Measurements from ENCODE around the gene BCKDHA.

Gene BCKDHA

DNA sequence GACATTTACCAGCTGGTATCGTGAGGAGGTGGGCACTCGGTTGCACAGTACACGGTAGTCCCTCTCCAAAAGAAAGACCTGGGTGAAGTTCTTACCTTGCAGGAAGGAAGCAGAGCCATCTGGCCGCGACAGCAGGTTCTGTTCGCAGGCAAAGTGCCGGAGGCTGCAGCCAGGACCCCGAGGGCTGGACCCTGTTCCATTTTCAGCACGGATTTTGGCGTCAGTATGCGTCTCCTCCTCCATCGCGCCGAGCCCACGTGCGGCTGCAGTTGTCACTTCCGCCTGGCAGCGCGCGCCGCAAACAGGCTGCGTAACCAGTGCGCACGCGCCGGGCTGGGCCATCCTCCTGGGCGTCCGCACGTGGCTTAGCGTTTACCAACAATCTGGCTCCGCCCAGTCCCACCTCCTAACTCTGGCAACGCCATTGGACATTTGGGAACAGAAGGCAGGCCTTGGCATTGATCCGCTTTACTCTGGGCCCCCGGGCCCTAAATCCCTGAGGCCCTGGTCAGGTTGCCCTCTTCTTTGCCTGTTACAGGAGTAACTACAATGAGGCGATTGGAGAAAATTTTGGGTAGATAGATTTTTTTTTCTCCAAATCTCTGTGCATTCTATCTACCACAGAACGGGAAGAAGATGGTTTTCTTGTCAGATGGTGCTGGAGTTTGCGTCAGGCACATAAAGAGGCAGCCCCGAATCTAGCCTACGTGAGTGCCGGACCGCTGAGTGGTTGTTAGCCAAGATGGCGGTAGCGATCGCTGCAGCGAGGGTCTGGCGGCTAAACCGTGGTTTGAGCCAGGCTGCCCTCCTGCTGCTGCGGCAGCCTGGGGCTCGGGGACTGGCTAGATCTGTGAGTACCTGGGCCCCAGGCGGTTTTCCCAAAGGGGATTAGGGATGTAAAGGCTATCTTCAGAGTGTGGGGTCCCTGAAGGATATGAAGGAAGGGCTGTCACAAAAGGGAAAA lies at the start of gene BCKDHA, which contains the start of gene EXOSC5:
Gene BCKDHA (plus strand): TSS at position 733 of the 964 bp plus-strand sequence. CDS start 10 bp downstream, at position 743.
Gene EXOSC5 (minus strand): TSS at position 274 of the 964 bp plus-strand sequence. CDS start 31 bp downstream, at position 243.
- DNase-seq (ENCODE audit: low read depth in 1 of 2, low spot score in 1 of 2), result peak; percentile 96 to 98

- DNase-seq (ENCODE audit: low read depth in 1 of 2, low spot score in 1 of 2), result no peak
Measured at GRCh38 chr19:41350735-41351338, 46.8 kb upstream of the BCKDHA start.

DNA sequence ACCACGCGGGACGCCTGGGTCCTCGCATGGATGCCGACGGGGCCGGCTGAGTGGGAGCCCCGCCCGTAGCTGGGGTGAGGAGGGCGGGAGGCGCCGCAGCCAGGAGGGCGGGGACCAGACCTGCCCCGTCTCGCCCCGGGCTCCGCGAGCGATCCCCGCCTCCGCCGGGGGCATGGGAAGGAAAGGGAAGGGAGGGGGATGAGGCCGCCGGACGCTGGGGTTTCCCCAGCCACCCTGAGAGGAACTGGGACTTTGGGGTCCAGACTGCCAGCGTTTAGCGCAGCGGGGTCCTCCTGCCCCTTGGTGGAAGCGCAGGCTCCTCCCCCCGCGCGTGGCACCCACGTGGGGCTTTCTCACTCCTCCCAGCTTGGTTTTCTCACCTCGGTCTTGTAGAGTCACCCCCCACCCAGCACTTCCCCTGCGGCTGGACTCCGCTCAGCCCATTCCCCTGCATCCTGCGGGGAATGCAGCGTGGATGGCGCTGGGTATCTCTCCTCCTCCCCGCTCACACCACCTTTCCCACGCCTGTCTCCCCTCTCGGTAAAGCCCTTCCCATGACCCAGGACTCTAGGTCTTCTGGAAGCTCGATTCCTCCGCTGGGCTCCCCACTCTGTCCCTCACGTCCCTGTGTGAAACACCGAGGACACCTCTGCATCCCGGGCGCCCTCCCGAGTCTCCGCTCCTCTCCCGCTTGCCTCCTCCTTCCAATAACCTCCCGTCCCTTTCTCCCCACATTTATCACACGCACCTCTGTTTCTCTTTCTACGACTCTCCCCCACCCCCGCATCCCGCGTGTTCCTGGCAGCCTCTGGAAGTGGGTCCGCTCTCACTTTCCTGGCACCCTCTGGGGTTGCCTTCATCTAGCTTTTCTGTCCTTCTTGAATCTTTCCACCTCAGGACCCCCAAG lies 46.0 kb upstream of the BCKDHA start:
- peak; percentile 57 to 73 for DNase-seq (ENCODE audit: low read depth in 1 of 2, low spot score in 1 of 2)

- no peak for DNase-seq (ENCODE audit: low read depth in 1 of 2, low spot score in 1 of 2)
Measured at GRCh38 chr19:41352279-41352608, 45.4 kb upstream of the BCKDHA start.

DNA sequence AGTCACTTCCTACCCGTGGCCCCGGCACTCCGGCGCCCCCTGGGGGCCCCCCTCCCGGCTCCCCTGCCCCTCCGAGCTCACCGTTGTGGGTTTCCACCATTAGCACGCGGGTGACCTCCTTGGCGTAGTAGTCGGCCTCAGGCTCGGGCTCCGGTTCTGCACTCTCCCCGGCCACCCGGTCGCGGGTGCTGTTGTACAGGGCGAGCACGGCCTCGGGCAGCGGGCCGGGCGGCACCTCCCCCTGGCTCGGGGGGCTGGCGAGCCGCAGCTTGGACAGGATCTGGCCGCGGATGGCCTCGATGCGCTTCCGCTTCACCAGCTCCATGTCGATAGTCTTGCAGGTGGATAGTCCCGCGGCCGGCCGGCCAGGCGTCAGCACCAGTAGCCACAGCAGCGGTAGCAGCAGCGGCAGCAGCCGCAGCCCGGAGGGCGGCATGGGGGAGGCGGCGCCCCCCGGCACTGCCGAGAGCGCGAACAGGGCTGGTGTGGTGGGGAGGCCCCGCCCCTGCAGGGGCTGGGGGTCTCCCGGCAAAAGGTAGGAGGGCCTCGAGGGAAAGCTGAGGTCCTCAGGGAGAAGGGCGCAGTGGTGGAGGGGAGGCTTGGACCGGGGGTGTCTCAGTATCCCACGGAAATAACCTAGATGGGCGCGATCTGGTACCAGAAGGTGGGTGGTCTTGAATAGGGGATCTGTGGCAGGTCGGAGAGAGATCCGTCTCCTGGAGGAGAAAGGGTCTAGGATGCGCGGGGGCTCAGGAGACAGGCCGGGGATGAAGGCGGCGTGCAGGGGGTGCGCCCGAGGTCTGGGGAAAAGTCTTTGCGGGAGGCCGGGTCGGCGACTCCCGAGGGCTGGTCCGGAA lies 44.8 kb upstream of the BCKDHA start:
- DNase-seq (ENCODE audit: low read depth in 1 of 2, low spot score in 1 of 2), result peak; percentile 66 to 73

DNA sequence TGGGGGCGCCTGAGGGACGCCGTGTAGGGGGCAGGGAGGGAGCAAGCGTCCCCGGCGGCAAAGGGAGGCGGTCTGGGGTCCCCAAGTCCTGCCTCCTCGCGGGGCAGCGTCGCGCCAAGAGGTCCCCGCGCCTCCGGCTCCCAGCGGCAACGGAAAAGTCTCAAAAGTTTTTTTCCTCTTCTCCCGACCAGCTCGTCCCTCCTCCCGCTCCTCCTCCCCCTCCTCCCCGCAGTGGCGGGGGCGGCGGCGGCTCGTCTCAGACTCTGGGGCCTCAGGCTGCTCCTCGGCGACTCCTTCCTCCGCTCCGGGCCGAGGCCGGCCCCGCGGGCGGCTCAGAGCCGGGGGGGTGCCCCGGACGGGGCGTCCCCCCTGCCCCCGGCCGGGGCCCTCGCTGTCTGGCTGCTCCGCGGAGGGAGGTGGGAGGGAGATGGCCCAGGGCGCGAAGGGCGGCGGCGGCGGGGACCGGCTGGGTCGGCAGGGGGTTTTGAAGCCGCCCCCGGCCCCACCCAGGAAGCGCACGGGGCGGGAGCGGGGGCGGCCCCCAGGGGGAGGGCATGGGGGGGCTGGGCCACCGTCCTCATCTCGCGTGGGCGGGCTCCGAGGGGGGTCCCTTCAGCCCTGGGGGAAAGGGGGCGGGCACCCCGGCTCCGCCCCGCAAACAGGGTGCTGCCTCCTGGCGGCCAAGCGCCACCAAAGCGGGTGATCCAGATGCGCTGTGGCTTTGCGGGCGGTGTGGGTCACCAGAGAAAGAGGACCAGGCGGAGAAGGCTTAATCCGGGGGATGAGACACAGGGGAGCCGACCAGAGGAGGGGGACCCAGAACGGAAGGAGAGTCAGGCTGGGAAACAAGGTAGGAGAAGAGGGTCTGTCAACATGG lies 43.9 kb upstream of the BCKDHA start, which contains the start of gene TGFB1:
Gene TGFB1 (minus strand): TSS at position 457 of the 877 bp plus-strand sequence. CDS start 878 bp downstream, outside the sequence.
- peak; percentile 86 to 91 for DNase-seq (ENCODE audit: low read depth in 1 of 2, low spot score in 1 of 2)

- DNase-seq (ENCODE audit: low read depth in 1 of 2, low spot score in 1 of 2), result no peak
Measured at GRCh38 chr19:41354343-41354953, 43.2 kb upstream of the BCKDHA start.

DNA sequence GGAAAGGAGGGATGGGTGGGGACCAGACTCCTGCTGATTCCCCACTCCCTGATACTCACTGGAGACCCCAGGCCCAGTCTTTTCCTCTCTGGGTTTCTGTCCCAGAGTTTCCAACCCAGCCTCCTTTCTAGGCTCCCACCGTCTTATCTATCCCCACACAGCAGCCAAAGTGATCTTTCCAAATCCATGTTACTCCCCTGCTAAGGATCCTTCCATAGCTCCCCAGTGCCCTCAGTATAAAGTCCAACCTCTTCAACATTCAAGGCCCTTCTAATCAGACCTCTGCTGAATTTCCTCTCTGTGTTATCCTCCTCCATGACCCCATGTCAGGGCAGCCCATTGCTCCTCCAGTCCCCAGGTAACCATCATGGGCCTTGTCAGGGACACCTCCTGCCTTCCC lies 42.6 kb upstream of the BCKDHA start:
- no peak for DNase-seq (ENCODE audit: low read depth in 1 of 2, low spot score in 1 of 2)

GRCh38 chr19:41355802-41356201 lies 41.8 kb upstream of the BCKDHA start:
- no peak for DNase-seq (ENCODE audit: low read depth in 1 of 2, low spot score in 1 of 2)

- DNase-seq (ENCODE audit: low read depth in 1 of 2, low spot score in 1 of 2), result no peak
Measured at GRCh38 chr19:41356984-41357739, 40.5 kb upstream of the BCKDHA start.

- DNase-seq (ENCODE audit: low read depth in 1 of 2, low spot score in 1 of 2), result no peak
Measured at GRCh38 chr19:41357746-41358145, 39.9 kb upstream of the BCKDHA start.

DNA sequence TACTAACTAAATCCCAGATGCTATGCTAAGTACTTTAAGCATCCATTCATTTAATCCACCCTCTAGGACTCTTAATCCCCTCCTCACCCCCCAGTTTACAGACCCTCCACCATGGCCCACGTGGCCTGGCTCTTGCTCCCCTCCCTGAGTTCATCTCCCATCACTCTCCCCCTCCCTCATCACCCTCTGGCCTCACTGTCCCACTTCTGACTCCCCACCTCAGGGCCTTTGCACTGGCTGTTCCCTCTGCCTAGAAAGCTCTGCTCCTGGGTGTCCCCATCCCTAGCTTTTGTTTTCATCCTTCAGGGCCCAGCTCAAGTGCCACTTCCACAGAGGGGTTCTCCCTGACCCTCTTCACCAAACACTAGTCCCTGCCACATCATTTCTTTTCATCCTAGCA lies 37.9 kb upstream of the BCKDHA start:
- no peak for DNase-seq (ENCODE audit: low read depth in 1 of 2, low spot score in 1 of 2)

GRCh38 chr19:41362143-41362847 lies 35.3 kb upstream of the BCKDHA start:
- DNase-seq (ENCODE audit: low read depth in 1 of 2, low spot score in 1 of 2), result no peak

DNA sequence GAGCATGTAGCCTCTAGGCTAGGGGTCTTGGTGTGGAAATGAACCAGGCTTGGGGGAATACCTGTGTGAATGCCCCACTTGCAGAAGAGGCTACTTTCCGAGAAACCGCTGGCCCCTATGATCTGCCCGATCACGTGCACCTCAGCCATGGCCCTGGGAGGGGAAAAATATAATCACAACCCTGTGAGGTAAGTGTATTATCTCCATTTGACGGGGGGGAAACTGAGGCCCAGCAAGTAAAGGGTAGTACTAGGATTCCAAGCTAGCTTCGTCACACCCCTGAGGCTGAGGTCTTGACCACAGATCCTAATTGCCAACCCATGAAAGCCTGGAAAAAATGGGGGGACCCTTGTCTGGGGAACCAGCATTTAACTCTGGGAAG lies 34.3 kb upstream of the BCKDHA start:
- no peak for DNase-seq (ENCODE audit: low read depth in 1 of 2, low spot score in 1 of 2)

DNA sequence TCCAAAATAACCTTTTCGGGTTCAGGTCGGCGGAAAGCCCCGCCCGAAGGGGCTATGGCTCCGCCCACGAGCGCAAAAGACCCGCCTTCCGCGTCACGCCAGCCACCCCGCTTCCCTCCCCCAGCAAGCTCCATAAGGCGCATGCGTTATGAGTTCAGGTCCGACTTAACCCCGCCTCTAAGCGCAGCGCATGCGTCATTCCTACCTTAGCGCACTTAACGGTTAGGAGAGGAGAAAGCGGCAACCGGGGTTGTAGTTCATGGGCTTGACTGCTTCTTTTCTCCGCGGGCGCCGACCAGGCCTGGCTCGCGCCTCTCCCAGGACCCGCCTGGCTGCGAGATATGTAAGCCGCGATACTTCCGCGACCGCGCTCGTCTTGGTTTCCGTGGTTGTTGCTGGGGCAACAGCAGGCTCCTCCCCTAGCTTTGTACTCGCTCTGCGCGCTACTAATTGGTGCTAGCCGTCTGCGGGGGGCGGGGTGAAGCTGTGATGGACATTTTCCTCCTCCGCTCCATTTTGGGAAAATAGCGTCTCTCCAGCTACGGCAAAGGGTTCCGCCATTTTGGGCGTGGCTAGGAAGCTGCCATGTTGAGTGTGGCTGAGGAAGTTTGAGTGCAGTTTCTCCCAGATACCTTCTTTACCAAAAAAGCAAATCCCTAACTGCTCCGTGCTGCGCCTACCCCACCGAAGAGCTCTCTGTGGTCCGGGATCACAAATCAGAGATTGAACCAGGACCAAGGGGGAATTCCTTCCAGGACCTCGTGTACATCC lies 33.7 kb upstream of the BCKDHA start, which contains the start of gene B9D2:
Gene B9D2 (minus strand): TSS at position 397 of the 771 bp plus-strand sequence. CDS start 630 bp downstream, outside the sequence.
- DNase-seq (ENCODE audit: low read depth in 1 of 2, low spot score in 1 of 2), result peak; percentile 94 to 96
